GM21529 (cell line): ENCODE measurements around the gene CCDC86.

Experiments
- ATAC-seq: cut with Tn5 transposase; IDR thresholded peaks from one replicate; pipeline ENCODE4 v1.9.1; 2021; ENCODE audit not compliant: unreplicated experiment

The CCDC86 gene

GRCh38 chr11:60830478-60831142 lies 11.3 kb upstream of the CCDC86 start:
- ATAC-seq: peak; percentile 22

- peak; percentile 79 for ATAC-seq
Measured at GRCh38 chr11:60831143-60831500, 10.8 kb upstream of the CCDC86 start.

- ATAC-seq: no peak
Measured at GRCh38 chr11:60831501-60832079, 10.3 kb upstream of the CCDC86 start.

GRCh38 chr11:60834742-60835533 lies 7.0 kb upstream of the CCDC86 start:
- no peak for ATAC-seq

GRCh38 chr11:60835534-60835846 lies 6.4 kb upstream of the CCDC86 start:
- ATAC-seq: no peak

GRCh38 chr11:60836866-60837515 lies 4.9 kb upstream of the CCDC86 start:
- no peak for ATAC-seq

GRCh38 chr11:60838132-60838531 lies 3.8 kb upstream of the CCDC86 start:
- no peak for ATAC-seq

GRCh38 chr11:60840470-60841430 lies 1.2 kb upstream of the CCDC86 start:
- no peak for ATAC-seq

GRCh38 chr11:60842668-60843600 lies 1.0 kb downstream of the CCDC86 start:
- no peak for ATAC-seq

GRCh38 chr11:60844045-60844869 lies 2.3 kb downstream of the CCDC86 start:
- ATAC-seq: no peak

GRCh38 chr11:60844870-60845221 lies 2.9 kb downstream of the CCDC86 start:
- ATAC-seq: no peak

- no peak for ATAC-seq
Measured at GRCh38 chr11:60845338-60845737, 3.4 kb downstream of the CCDC86 start.

GRCh38 chr11:60847281-60847680 lies 5.4 kb downstream of the CCDC86 start:
- no peak for ATAC-seq

- no peak for ATAC-seq
Measured at GRCh38 chr11:60847896-60848295, 6.0 kb downstream of the CCDC86 start.

- no peak for ATAC-seq
Measured at GRCh38 chr11:60848714-60849151, 6.8 kb downstream of the CCDC86 start.

- ATAC-seq: no peak
Measured at GRCh38 chr11:60849641-60850520, 8.0 kb downstream of the CCDC86 start.

GRCh38 chr11:60851327-60852104 lies 9.6 kb downstream of the CCDC86 start:
- no peak for ATAC-seq
